Activated CD8-positive, alpha-beta memory T cell treated with anti-CD3 and anti-CD28 coated beads for 4 hours (primary cell): ENCODE results near the gene ZNF148.

Source experiments
- DNase-seq, 2 donors: peaks; one replicate each; pipeline ENCODE4 v3.0.0-alpha.2; 2020; ENCODE audit warnings: low read depth in 2 of 2

Gene ZNF148

GRCh38 chr3:125192190-125193035 lies 182.7 kb downstream of the ZNF148 start:
- no peak for DNase-seq

- no peak for DNase-seq
These were observed 183.4 kb downstream of the ZNF148 start for GRCh38 chr3:125191730-125192129.

- DNase-seq: no peak
These were observed 183.9 kb downstream of the ZNF148 start for GRCh38 chr3:125191256-125191655.

GRCh38 chr3:125190786-125191185 lies 184.3 kb downstream of the ZNF148 start:
- DNase-seq: no peak

GRCh38 chr3:125189378-125190165 lies 185.6 kb downstream of the ZNF148 start:
- DNase-seq: no peak

GRCh38 chr3:125188955-125189354 lies 186.2 kb downstream of the ZNF148 start:
- DNase-seq: no peak

GRCh38 chr3:125187599-125187910 lies 187.6 kb downstream of the ZNF148 start:
- DNase-seq: no peak

GRCh38 chr3:125186800-125187598 lies 188.1 kb downstream of the ZNF148 start:
- no peak for DNase-seq

GRCh38 chr3:125186261-125186787 lies 188.8 kb downstream of the ZNF148 start:
- DNase-seq: no peak

- no peak for DNase-seq
These were observed 189.3 kb downstream of the ZNF148 start for GRCh38 chr3:125185805-125186204.

- no peak for DNase-seq
These were observed 195.3 kb downstream of the ZNF148 start for GRCh38 chr3:125179884-125180240.

- DNase-seq: no peak
These were observed 195.8 kb downstream of the ZNF148 start for GRCh38 chr3:125179143-125179883.

- DNase-seq: no peak
These were observed 197.4 kb downstream of the ZNF148 start for GRCh38 chr3:125177746-125178145.
